Fibroblast of skin of right quadriceps (primary cell): ENCODE measurements around the gene AP5Z1.

ENCODE experiments used
- DNase-seq: peaks from one replicate; pipeline ENCODE4 v3.0.0-alpha.2; 2013

Gene AP5Z1

DNA sequence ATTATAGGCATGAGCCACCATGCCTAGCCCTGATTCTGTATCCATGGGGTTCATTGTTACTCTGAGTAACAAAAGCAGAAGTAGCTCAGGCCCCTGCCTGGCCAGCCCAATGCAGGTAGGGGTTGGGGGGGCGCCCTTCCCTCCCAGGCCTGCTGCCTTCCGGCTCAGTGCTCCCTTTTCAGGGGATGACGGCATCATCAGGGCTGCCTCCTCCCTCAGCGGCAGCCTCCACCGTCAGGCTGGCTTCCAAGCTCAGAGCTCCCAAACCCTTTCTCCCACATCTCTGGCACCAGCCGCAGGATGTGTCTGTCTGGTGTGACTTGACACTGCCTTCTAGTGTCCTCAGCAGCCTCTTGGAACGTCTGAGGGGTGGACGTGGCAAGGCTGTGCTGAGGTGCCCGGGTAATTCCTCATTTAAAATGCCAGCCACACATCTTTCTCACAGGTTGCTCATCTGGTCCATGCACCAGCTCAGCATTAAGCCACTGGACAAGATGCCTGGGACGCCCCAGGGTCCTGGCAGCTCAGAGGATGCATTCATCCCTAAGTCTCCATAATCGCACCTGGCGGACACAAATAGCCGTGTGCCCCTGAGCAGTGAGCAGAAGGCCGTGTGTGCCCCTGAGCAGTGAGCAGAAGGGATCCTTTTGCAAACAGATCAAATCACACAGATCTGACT, 48.2 kb downstream of the AP5Z1 start:
- DNase-seq: no peak

DNA sequence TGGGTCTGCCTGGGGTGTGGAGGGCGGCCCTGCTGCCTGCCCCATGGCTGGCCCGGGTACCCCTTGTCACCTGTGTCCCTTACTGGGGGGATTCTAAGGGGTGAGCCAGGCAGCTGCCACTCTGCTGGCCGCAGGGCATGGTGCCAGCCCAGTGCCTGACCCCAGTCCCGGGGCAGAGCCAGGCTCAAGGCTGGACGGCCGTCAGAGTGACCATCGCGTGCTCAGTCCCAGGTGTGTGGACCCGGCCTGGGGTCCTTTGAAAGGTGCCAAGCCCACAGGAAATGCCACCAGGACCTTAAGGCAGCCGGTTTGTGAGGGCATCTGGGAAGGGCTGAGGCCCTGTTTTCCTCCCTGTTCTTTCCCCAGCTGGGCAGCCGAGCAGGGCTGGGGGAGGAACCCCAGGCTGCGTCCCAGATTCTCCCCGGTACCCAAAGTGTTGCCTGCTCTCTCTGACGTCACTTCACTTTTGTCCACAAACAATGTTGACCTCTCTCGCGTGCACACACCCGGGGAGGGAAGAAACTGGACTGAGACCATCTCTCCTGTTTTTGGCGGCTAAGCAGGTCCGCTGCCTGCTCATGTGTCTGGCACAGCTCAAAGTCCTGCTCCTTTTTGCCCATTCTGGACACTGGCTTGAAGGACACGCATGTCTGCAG, 48.8 kb downstream of the AP5Z1 start:
- DNase-seq: no peak

DNA sequence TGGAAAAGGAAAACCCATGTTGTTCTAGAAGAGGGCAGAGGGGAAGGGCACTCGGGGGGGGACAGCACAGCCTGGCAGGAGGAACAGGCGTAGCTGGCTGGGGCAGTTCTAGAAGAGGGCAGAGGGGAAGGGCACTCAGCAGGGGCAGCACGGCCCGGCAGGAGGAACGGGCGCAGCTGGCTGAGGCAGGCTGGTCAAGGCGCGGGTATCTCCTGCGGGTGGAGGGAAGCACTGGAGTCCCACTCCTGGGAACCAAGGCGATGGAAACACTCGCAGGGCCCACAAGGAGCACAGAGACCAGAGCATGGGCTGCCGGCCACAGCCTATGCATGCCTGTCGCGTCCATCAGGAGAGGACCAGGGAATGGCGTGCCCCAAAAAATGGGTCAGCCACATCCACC, 49.7 kb downstream of the AP5Z1 start:
- no peak for DNase-seq

DNA sequence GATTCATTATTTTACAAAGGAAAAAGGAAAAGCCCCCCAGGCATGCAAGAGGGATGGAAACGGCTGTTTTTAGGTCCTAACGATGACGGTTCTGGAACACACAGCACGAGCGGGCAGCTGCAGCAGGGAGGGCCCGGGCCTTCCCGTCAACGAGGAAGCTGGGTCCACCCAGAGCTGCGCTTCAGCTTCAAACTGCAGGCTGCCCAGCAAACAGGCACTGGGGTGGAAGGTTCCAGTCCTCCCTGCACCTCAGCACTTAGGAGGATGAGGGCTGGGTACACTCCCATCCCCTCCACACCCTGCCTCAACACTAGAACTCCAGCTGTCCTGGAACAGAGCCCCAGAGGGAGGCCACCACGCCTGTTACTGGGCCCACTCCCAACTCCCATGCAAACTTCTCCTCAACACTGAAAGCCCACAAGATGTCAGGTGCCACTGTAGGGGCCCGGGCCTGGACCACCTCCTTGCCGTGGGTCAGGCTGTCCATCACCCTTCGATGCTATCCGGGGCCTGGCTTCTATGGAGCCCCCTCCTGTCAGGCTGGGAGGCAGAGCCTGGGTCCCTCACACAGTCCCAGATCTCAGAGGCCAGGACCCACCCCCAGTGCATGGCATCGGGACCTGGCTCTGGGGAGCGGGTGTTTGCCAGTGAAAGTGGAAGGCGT, 53.4 kb downstream of the AP5Z1 start:
- no peak for DNase-seq

DNA sequence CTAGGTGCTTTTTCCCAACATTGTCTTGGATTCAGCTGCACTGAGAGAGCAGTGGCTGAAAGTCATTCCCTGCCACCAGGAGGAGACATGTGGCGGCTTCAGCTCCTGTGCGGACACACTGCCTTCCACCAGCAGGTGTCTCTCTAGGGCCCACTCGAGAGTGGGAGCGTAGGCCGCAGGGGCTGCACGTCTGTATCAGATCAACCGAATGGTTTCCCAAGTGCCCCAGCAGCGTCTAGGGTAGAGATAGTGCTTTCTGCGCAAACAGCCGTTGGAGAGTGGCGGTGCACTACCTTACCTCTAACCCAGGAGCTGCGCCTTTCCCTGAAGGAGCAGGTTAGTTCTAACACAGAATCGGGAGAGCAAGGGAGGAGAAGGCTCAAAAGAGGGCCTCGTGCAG, 54.8 kb downstream of the AP5Z1 start:
- peak; percentile 53 for DNase-seq

DNA sequence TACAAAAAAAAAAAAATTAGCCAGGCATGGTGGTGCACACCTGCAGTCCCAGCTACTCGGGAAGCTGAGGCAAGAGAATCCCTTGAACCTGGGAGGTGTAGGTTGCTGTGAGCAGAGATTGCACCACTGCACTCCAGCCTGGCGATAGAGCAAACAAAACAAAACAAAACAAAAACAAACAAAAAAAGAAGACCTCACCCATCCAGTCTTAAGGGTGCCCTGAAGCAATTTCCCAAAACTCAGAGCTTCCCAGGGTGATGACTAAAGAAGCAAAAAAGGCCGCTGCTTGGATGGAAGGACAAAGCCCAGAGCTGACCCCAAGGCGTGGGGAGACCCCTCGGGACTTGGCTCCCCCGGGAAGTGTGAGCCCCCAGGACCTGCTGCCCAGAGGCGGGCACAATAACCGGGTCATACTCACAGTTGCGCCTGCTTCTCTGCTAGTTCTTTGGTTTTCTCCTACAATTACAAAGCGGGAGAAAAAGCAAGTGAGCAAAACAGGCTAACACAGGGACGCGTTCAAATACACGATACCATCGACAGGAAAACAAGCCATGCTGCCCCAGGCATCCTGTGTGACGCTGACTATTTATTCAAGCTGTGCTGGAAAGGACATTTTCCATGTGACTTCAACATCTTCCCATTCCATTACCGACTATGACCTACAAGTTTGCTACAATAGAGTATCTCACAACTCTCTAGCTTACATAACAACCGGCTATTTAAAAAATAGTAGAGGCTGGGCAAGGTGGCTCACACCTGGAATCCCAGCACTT, 56.5 kb downstream of the AP5Z1 start:
- no peak for DNase-seq

DNA sequence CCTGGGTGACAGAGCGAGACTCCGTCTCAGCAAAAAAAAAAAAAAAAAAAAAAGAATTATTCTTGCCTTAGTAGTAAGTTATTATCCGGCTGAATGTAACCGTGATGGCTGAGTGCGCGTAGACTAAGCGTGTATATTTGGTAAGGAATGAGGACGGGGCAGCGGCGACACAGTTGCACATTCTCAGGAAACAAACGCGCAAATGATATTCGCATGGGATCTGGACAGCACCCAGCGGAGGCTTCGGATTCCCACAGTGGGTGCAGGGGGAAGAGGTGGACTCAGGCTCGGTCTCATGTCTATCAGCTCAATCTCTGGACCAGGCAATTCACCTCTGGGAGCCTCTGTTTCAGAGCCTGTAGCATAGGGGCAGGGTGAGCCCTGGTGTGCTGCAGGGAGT, 57.3 kb downstream of the AP5Z1 start:
- no peak for DNase-seq

DNA sequence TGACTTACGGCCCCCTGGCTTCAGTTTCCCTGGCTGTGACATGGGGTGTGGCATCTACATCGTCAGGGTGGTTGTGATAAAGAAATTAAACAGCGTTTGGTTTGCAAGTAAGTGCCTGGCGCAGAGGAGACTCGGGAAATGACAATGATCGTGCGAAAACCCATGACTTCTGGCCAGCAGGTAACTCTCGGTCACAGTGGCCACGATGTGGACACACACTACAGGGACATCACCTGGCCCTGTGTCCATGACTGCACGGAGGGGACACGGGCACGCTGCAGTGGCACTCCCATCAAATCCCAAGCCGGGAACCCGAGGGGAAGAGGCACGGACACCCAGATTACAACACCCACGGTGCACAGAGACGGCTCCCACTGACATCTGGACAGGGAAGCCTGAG, 57.8 kb downstream of the AP5Z1 start:
- no peak for DNase-seq

DNA sequence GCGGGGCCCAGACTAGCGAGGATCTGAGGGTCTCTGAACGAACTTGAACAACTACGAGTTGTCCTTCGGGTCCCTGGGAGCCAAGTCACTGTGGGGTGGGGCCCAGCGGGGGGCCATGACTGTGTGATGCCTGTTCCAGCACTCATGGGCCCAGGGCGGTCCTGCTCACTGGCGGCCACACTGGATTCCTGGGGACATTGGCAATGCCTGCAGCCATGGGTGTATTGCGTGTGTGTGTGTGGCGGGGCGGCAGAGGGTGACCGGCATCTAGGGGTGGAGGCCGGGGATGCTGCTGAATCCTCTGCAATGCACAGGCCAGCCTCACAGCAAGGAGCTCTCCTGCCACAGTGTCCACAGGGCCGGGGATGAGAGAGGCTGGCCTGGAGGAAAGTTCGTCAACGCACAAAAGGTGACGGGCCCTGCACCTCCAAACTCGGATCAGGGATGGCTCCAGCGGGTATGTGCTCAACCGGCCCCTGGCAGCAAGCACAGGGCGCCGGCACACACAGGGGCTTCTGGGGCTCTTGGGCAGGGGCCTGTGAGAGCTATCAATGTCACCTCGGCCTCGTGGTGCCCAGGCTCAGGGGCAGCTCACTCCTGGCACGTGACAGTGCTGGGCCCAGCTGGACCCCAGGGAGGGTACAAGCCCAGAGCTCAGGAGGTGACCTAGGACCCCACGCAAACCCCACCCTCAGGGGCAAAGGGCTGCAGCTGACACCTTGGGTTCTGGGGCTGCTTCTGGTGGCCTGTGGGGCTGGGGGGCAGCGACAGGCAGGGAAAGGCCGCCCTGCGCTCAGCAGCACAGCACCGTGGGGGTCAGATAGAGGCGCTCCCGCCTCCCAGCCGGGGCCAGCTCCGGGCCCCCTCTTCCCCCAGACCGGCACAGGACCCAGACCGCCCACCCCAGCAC, 58.5 kb downstream of the AP5Z1 start:
- DNase-seq: no peak

DNA sequence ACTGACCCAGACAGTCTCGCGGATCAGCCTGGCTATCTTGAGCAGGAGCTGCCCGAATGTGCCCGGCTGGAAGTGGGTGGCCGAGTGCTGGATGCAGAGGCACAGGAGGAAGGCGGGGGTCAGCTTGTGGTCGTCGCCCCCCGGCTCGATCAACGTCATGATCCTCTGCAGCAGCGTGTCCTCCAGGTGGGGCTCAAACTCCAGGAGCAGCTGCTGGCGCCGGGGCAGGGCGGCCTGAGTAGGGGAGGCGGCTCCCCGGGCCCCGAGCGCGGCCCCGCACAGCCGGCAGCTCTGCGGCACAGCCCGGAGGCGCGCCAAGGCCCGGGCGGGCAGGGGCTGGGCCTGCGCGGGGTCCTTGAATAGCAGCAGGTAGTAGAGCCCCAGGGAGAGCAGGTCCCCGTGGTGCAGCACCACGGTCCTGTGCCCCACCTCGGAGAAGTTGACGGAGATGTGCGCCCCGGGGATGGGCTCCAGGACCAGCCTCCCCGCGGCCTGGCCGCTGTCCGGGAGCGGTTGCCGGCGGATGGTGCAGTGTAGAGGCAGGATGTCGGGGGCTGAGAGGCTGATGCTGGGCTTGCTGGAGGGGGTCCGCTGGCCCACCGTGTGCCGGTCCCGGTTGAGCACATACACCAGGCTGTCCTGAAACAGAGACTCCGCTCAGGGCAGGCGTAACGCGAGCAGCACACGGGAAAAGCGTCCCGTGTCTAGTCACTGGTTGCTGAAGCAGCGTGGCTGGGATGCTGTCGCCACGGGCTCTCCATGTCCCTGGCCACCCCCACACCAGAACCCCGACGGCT, 59.4 kb downstream of the AP5Z1 start:
- no peak for DNase-seq

DNA sequence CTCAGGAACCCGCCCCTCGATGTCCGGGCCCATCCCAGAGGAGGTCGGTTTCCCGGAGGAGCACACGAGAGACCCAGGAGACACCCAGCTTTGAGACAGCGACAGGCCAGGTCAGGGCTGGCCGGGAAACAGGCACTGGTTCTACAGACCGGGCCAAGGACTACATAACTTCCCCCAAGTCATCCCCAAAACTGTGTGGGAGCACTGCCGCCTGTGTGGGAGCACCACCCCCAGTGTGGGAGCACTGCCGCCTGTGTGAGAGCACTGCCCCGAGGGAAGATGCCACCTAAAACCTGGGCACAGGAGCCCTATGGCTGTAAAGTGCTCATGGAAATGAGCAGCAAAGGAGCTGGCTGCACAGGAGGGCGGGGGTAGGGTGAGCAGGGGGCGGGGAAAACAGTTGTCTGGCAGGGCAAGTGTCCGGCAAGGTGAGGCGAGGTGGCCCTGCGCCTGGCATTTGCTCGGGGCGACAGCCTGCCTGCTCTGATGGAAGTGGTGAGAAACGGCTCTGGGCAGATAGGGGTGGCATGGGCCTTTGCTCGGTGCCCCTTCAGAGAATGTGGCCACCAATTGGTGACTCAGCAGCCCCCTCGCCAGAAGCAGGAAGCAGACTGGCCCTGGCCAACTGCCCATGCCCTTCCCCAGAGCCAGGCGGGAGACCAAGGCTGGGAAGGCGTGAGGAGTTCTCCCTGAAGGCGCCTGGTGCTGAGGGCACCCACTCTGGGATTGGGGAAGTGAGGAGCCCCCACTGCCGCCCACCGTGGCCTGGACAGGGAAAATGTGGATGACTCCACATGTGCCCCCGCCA, 60.2 kb downstream of the AP5Z1 start:
- DNase-seq: no peak

DNA sequence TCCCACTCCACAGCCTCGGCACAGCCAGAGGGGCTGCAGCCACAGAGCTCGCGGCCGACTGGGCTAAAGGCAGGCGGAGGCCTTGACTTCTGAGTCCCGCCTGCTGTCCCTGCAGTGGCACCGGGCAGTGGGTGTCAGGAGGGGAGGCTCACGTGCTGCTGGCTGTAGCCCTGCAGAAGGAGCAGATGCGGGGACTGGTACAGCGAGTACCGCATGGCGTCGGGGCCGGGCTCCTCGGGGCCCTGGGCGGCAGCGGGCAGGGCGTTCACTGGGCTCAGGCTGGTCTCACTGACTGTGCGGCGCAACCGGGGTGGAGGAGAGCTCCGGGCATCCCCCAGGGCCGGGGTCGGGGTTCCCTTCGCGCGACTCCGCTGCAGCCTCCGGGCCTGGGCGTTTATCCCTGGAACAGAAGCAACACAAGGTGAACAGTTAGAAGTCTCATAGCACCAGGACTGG, 60.8 kb downstream of the AP5Z1 start:
- DNase-seq: no peak

DNA sequence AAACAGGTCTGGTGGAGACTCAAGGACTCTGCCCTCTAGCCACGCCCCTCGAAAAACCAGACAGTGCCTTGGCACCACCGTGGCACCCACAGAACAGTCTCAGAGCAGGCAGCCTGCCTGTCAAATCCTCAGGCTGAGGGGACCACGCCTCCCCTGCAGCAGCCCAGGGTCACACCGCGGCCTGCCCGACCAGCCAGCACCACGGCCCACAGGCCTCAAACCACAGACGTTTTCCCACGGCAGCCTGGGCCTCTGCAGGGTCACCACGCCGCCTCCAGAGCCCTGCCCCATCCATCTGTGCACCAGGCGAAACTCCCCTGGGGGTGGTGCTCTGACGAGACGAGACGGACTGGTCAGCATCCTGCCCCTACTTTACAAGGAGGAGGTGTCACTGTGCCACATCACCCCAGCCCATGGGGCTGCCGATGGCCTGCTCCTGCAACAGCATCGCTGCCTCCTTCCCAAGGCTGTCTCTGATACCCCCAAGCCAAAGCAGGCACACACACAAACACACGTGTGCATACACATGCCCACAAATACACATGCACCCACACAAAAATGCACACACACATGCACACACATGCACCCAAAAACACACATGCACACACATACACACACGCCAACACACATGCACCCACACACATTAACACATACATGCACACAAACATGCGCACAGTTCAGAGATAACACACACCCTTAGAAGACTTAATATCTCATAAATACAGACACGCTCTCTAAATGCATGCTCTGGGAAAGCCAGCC, 61.8 kb downstream of the AP5Z1 start:
- DNase-seq: no peak

DNA sequence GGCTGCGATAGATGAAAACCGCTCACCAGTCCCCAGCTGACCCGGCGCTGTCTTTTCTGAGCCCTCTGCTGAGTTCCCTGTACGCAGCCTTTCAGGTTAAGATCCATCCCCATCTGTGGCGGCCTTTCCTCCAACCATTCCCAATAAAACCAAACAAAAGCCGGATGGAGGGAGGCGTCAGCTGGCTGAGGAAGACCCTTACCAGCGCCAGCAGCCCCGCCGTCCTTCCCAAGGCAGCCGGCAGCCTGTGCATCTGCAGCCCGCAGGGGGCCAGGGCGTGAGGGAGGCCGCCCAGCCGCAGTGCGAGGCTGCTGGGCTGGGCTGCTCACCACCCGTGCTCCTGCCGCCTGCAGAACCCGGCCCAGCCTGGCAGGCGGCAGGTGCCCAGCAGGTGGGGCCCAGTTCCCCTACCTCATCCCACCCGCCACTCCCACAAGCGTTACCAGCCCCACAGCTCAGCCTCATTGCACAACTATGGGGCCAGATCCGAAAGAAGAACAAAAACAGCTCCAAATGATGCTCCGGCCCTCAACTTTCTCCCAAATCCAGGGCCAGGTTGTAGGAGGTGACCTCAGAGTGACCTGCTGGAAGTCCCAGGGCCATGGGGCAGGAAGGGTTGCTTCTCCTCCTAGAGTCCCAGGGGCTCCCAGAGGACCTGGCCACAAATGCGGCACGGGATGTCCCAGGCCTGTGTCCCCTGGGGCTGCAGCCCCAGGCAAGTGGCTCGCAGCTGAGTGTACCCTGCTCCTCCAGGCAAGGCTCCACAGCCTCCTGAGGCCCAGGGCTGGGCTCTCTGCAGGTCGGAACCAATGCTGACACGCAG, 62.6 kb downstream of the AP5Z1 start:
- no peak for DNase-seq

DNA sequence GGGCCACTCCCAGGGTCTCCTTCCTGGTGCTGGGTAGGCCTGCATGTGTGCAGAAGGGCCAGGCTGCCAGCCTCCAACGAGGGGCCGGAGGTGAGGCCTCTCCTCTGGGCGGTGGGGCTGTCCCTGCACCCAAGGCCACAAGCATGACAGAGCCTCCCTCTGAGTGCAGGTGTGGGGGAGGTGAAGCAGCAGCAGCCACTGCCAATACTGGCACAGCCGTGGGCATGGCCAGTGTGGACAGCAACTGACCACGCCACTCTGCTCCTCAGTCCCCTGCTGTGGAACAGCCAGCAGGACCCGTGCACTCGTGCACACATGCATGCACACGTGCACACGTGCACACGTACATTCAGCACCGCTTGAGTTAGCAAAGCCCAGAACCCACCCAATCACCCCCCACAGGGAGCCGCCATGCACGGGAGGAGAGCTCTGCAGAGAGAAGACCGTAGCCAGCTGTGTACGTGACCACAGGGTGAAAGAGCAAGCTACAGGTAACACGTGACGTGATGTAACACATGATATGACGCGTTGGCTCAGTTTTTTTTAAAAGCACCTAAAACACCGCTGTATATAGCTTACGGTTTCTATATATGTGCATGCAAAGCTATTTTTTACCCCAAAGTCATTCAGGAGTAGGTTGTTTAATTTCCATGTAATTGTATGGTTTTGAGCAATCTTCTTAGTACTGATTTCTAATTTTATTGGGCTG, 63.4 kb downstream of the AP5Z1 start:
- DNase-seq: no peak

DNA sequence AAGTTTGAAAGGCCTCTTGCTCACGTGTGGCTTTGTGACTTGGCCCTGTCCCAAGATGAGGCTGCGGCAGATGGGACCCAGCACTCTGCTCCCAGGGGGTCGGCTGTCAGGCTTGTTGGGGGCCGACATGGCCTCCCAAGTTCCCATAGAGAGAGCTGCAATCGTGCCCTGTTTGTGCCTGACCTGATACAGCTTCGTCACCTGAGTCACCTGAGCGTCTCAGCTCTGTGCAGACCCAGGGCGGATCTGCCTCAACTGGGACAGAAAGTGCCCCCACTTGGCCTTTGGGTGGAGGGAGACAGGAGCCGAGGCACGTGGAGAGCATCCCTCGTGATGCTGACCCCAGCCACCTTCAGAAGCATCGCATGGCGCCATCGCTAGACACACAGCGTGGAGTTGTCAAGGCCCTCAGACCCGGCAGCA, 64.7 kb downstream of the AP5Z1 start:
- no peak for DNase-seq
